Thyroid gland (tissue), 4 donors: ENCODE results near the gene TOM1L1.

Experiments
- POLR2A ChIP-seq, 2 donors: fragments of 450-650 bp; IDR thresholded peaks; one replicate each; pipeline ENCODE4 v1.6.1; 2017; ENCODE audit warnings: antibody characterized with exemption in 2 of 2, mild to moderate bottlenecking in 2 of 2, moderate library complexity in 1 of 2
- TF ChIP-seq, protein P1 (sequence below), 6 experiments: fragments of 200-600 bp in 3 of 6; fragments of 450-650 bp in 3 of 6; sonication (generic) in 3 of 6; IDR thresholded peaks; one replicate each; pipeline ENCODE4 v1.5.1; 2016 to 2019; ENCODE audit warnings: antibody characterized with exemption in 6 of 6, mild to moderate bottlenecking in 2 of 6, inconsistent platforms in 1 of 6, moderate library complexity in 1 of 6

DNA sequence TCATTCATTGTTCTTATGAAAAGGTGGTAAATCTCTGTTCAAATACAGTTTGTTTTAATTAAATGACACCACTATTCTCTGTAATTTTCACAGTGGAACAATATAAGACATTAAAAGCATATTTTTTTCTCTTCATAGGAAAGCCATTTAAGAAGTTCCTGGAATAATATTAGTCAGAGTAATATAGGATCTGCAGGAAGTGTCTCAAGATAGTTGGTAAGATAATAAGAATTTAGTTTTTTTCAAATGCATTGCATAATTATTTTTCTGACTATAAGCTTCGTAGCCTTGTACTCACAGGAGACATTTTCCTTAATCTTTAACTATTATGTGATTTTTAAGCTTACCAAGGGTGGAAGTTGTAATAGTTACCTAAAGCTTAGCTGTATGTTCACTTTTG is 84.8 kb downstream of the TOM1L1 start:
- TF ChIP-seq, protein P1, sequence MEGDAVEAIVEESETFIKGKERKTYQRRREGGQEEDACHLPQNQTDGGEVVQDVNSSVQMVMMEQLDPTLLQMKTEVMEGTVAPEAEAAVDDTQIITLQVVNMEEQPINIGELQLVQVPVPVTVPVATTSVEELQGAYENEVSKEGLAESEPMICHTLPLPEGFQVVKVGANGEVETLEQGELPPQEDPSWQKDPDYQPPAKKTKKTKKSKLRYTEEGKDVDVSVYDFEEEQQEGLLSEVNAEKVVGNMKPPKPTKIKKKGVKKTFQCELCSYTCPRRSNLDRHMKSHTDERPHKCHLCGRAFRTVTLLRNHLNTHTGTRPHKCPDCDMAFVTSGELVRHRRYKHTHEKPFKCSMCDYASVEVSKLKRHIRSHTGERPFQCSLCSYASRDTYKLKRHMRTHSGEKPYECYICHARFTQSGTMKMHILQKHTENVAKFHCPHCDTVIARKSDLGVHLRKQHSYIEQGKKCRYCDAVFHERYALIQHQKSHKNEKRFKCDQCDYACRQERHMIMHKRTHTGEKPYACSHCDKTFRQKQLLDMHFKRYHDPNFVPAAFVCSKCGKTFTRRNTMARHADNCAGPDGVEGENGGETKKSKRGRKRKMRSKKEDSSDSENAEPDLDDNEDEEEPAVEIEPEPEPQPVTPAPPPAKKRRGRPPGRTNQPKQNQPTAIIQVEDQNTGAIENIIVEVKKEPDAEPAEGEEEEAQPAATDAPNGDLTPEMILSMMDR (IDR thresholded peaks at IDR 0.05) = no peak
- no peak for TF ChIP-seq POLR2A (IDR thresholded peaks at IDR 0.05)
